NB4 (cell line): ENCODE measurements around the gene RADIL.
A peak's percentile ranks its signal among the peaks of the same experiment; 100 is the strongest.

Experiments used
- CTCF ChIP-seq: IDR thresholded peaks from one replicate; pipeline ENCODE4 v1.5.1; 2012; ENCODE audit warnings: low read depth, low read length
- POLR2A ChIP-seq: IDR thresholded peaks from 2 replicates; pipeline ENCODE4 v1.6.1; 2011; ENCODE audit warnings: mild to moderate bottlenecking; ENCODE audit not compliant: insufficient read length; ENCODE audit errors: extremely low read depth

GRCh38 chr7:4775250-4775847 lies 108.2 kb downstream of the RADIL start, which contains the start of gene AP5Z1:
- TF ChIP-seq POLR2A (peak; percentile 95), CTCF (no peak)
